T47D (cell line): Measurements from ENCODE around the gene CHD6.

Experiments used
- DNase-seq, 2 experiments: peaks; one replicate each; pipeline versions ENCODE4 v3.0.0 to v3.0.0-alpha.2; 2011 to 2012; ENCODE audit warnings: low read depth in 1 of 2, low spot score in 1 of 2
- JUND ChIP-seq: IDR thresholded peaks from 2 replicates; pipeline ENCODE4 v1.6.1; 2012; ENCODE audit warnings: low read depth
- in situ Hi-C: cut with HindIII; loops from 2 replicates; pipeline ENCODE4 v1.10.0; 2016; ENCODE audit warnings: low sequenced_read_pairs, low pct_unique_long_range_greater_than_20kb

CHD6 gene

GRCh38 chr20:41513829-41514228 lies 104.3 kb downstream of the CHD6 start:
- in situ Hi-C loops: no loop called here
- no peak for DNase-seq
- TF ChIP-seq JUND: no peak

- no peak for DNase-seq
- in situ Hi-C loops: no loop called here
- TF ChIP-seq JUND: no peak
Measured at GRCh38 chr20:41512624-41513023, 105.6 kb downstream of the CHD6 start.

DNA sequence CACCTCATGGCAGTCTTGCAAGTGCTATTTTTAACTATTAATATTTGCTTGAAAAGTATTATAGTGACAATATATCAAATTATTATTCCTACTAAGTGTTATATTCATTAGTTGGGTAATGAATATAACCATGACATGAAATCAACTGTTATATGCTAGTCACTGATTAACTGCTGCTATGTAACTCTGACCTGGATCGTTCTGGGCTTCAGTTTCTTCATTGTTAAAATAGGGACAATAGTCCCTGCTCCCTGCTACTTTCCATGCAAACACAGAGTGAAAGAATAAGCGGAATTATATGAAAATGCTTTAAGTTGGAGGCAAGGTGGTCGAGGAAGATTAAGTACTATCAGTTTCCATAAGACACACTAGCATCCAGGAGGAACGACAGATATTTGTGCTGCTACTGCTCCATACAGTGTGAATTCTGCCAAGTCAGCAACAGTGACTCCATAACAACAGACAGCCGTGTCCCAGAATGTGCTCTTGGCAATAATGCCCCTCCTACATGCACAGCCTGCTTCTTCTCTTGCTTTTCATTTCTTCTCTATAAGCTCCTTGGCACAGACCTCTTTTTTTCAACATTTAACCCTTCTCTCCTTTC lies 107.2 kb downstream of the CHD6 start:
- in situ Hi-C loops: no loop called here
- no peak for TF ChIP-seq JUND
- no peak for DNase-seq

DNA sequence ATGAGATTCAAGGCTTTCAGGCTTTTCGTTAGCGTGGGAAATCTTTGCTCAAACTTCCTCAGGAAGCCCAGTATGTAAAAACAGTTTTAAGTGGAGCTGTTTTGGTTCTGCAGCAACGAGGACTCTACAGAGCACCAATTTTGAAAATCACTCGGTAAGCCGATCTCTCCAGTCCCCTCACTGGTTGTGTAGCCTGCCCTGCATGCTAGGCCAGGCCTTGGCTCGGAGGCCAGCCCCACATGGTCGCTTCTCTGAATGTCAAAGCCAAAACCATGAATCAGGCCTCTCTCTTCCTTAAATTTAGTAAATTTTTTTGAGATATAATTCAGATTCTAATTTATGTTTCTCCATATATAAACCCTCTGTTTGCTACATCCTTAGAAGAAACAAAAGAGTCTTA lies 108.0 kb downstream of the CHD6 start:
- no peak for DNase-seq
- in situ Hi-C loops: no loop called here
- no peak for TF ChIP-seq JUND

- in situ Hi-C loops: no loop called here
- no peak for DNase-seq
- TF ChIP-seq JUND: no peak
Measured at GRCh38 chr20:41509316-41510200, 108.6 kb downstream of the CHD6 start.

- in situ Hi-C loops: no loop called here
- no peak for DNase-seq
- TF ChIP-seq JUND: no peak
Measured at GRCh38 chr20:41508335-41508734, 109.8 kb downstream of the CHD6 start.

DNA sequence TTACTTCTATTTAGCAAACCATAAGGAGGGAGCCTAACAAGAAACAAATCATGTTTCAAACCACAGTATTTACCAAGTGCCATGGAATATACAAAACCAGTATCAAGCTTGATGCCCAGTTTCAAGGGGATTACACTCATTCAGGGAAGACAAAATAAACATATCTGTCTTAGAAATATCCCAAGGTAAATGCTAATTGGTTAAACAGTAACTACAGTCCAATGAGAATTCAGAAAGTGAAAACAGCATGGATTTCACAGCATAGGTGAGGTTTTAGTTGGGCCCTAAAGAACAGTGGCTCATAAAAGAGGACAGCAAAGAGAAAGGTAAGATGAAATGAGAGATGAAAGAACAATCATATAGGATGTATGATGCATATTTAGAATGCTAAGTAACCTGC lies 110.3 kb downstream of the CHD6 start:
- TF ChIP-seq JUND: no peak
- in situ Hi-C loops: no loop called here

DNA sequence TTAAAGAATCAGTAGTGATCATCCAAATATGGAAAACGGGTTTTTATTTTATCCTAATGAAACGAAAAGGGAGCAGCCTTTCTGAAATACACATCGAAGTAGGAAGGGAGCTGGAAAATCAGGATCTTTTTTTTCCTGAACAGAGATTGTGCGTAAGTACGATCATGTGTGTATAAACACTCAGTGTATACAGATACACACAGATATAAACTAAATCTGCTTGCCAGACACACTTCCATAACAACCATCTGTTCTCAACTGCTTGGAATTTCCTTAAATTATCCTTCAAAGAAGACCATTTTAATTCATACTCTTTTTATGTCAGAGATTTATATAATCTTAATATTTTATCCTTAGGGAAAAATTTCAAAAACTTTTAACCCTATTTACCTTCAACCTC lies 110.7 kb downstream of the CHD6 start:
- in situ Hi-C loops: no loop called here
- DNase-seq: no peak
- no peak for TF ChIP-seq JUND

More for the DNA sequence above, 110.3 kb downstream of the CHD6 start:
- DNase-seq: no peak

GRCh38 chr20:41506192-41506915 lies 111.8 kb downstream of the CHD6 start:
- DNase-seq: no peak
- no peak for TF ChIP-seq JUND
- in situ Hi-C loops: no loop called here

- no peak for TF ChIP-seq JUND
- in situ Hi-C loops: no loop called here
- no peak for DNase-seq
Measured at GRCh38 chr20:41505184-41505583, 113.0 kb downstream of the CHD6 start.

DNA sequence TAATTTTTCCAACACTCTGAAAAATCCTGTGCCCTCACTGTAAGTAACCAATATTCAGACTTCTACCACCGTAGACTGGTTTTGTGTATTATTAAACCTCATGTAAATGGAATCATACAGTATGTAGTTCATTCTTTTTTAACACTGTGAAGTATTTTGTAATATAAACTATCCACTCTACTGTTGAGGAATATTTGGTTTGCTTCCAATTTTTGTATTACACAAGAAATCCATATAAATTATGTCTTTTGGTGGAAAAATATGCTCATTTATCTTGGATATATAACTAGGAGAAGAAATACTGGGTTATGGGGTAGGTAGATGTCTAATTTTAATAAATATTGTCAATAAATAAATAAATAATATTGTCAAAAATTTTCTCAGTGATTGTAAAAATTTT lies 116.8 kb downstream of the CHD6 start:
- no peak for TF ChIP-seq JUND
- DNase-seq: no peak
- in situ Hi-C loops: no loop called here

GRCh38 chr20:41499961-41500725 lies 118.0 kb downstream of the CHD6 start:
- in situ Hi-C loops: no loop called here
- TF ChIP-seq JUND: no peak
- DNase-seq: no peak

DNA sequence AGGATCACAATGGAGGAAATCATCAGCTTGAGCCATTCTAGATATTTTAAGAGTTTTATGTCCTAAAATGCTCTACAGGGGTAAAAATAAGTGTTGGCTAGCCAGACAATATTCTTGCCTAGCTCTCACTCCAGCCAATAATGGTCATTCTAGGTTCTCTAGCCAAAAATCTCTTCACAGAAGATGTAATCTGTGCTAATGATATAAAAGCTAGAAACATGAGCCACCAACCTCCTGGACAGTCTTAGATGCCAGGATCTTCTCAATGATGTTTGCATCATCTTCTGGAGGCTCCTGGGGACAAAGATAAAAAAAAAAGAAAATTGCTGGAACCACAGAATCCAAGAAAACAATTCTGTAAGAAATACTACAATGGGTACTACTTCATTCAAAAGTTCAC lies 119.1 kb downstream of the CHD6 start:
- no peak for DNase-seq
- in situ Hi-C loops: no loop called here
- no peak for TF ChIP-seq JUND
